K562 (cell line): ENCODE results near the gene ZNF302. TPM values are rescaled to one million over a fixed set of nuclear protein-coding genes. Genes with fewer than 3 reads are reported as not detected.

ENCODE experiments used
- ATAC-seq: fragments of 200-7000 bp; cut with Tn5 transposase; 3 replicates; pipeline ENCODE4 v1.9.1; 2020; ENCODE audit warnings: moderate library complexity
- BruUV-seq: library from RNA; stranded (reverse); fragments of 400-500 nt; replicated peaks from 2 replicates; lab custom pipeline; 2021; lab: Mats Ljungman, UMichigan
- CTCF ChIA-PET: fragments of 300-600 bp; formaldehyde crosslinking; extraction: SDS; loops from one replicate; lab custom pipeline; 2021; ENCODE audit warnings: low intra/inter-chr PET ratio; lab: Yijun Ruan, JAX
- POLR2A ChIA-PET: fragments of 300-600, 350-650 bp; sonication (Branson Sonifier 250); formaldehyde crosslinking; extraction: SDS; loops from one replicate; lab custom pipeline; 2021; ENCODE audit warnings: antibody characterized with exemption, inconsistent platforms; lab: Yijun Ruan, JAX
- DNase-seq, 4 experiments: peaks; one replicate each; pipeline versions ENCODE4 v3.0.0 to v3.0.0-alpha.2; 2011 to 2018; ENCODE audit warnings: low spot score in 3 of 4, mixed read lengths in 3 of 4; ENCODE audit errors: extremely low read depth in 1 of 4
- FAIRE-seq: peaks from 2 replicates; lab custom pipeline; 2011; peaks lifted over from hg19 to GRCh38; lab: Jason Lieb, UNC
- H2AFZ ChIP-seq: 2 replicates; pipeline ENCODE4 v1.6.0; 2011; ENCODE audit warnings: low read depth, low read length, control low read depth, inconsistent platforms
- H3K27ac ChIP-seq: fragments of 200-600 bp; 3 replicates; pipeline ENCODE4 v1.8.0; 2011; ENCODE audit warnings: low read depth, mild to moderate bottlenecking, control low read depth, inconsistent platforms, low read length, moderate library complexity, mixed read lengths; ENCODE audit errors: extremely low read depth
- H3K27me3 ChIP-seq, 2 experiments: fragments of 300-600 bp in 1 of 2; 2 replicates in 1 of 2; 3 replicates in 1 of 2; pipeline versions ENCODE4 v1.6.0 to v1.8.0; 2011; ENCODE audit warnings: inconsistent platforms in 2 of 2, low read length in 2 of 2, mild to moderate bottlenecking in 1 of 2, mixed read lengths in 1 of 2, moderate library complexity in 1 of 2; ENCODE audit not compliant: control insufficient read depth in 2 of 2, insufficient read depth in 2 of 2
- H3K36me3 ChIP-seq: fragments of 300-600 bp; 3 replicates; pipeline ENCODE4 v1.8.0; 2011; ENCODE audit warnings: mild to moderate bottlenecking, low read length, inconsistent platforms; ENCODE audit not compliant: control insufficient read depth, insufficient read depth
- H3K4me1 ChIP-seq, 2 experiments: fragments of 200-600 bp in 1 of 2; replicated peaks in 1 of 2; 2 replicates in 1 of 2; 3 replicates in 1 of 2; pipeline versions ENCODE4 v1.5.1 to v1.8.0; 2011; ENCODE audit warnings: inconsistent platforms in 2 of 2, low read length in 2 of 2, mild to moderate bottlenecking in 1 of 2, mixed read lengths in 1 of 2, moderate library complexity in 1 of 2; ENCODE audit not compliant: control insufficient read depth in 2 of 2, insufficient read depth in 2 of 2
- H3K4me2 ChIP-seq: 2 replicates; pipeline ENCODE4 v1.6.1; 2011; ENCODE audit warnings: low read length, control low read depth, inconsistent platforms, mixed read lengths; ENCODE audit not compliant: insufficient read depth
- H3K4me3 ChIP-seq: fragments of 200-600 bp; sonication (generic), shearing (Covaris generic); 2 replicates; pipeline ENCODE4 v1.5.1; 2016; ENCODE audit warnings: control low read depth, inconsistent platforms
- H3K79me2 ChIP-seq: fragments of 200-600 bp; 3 replicates; pipeline ENCODE4 v1.8.0; 2011; ENCODE audit warnings: low read length, inconsistent platforms; ENCODE audit not compliant: control insufficient read depth, insufficient read depth
- H3K9ac ChIP-seq, 2 experiments: 2 replicates each; pipeline versions ENCODE4 v1.6.0 to v1.6.1; 2011; ENCODE audit warnings: low read depth in 2 of 2, low read length in 2 of 2, control low read depth in 1 of 2, inconsistent platforms in 1 of 2, mild to moderate bottlenecking in 1 of 2, mixed read lengths in 1 of 2; ENCODE audit not compliant: insufficient read depth in 1 of 2
- H3K9me1 ChIP-seq: one replicate; pipeline ENCODE4 v1.6.0; 2011; ENCODE audit warnings: inconsistent platforms, mild to moderate bottlenecking, low read length, moderate library complexity; ENCODE audit not compliant: control insufficient read depth, insufficient read depth
- H3K9me3 ChIP-seq: replicated peaks from 2 replicates; pipeline ENCODE4 v1.5.1; 2011; ENCODE audit warnings: low read depth, low read length, inconsistent platforms; ENCODE audit not compliant: control insufficient read depth, insufficient read depth
- H4K20me1 ChIP-seq: replicated peaks from 2 replicates; pipeline ENCODE4 v1.6.1; 2011; ENCODE audit warnings: low read length, inconsistent platforms, mixed read lengths; ENCODE audit not compliant: control insufficient read depth, insufficient read depth
- CBFA2T3 ChIP-seq: fragments of 450-650 bp; IDR thresholded peaks from 2 replicates; pipeline ENCODE4 v1.6.1; 2017
- CEBPB ChIP-seq: fragments of 450-650 bp; IDR thresholded peaks from 2 replicates; pipeline ENCODE4 v1.6.1; 2016; ENCODE audit warnings: missing genetic modification characterization, missing compliant biosample characterization
- CSDE1 ChIP-seq, 2 experiments: fragments of 450-650 bp; IDR thresholded peaks; 2 replicates each; pipeline ENCODE4 v1.6.1; 2016; ENCODE audit warnings: mild to moderate bottlenecking in 1 of 2
- DPF2 ChIP-seq: fragments of 450-650 bp; IDR thresholded peaks from 2 replicates; pipeline ENCODE4 v1.6.1; 2016
- GTF2E2 ChIP-seq: fragments of 200-800 bp; sonication (Bioruptor generic); IDR thresholded peaks from 2 replicates; pipeline ENCODE4 v1.6.1; 2016; ENCODE audit warnings: missing genetic modification characterization, missing compliant biosample characterization
- KAT7 ChIP-seq: sonication (generic); formaldehyde crosslinking; IDR thresholded peaks from 2 replicates; pipeline ENCODE4 v1.8.0; 2022; ENCODE audit warnings: missing genetic modification reagents, mild to moderate bottlenecking, borderline replicate concordance
- MCM7 ChIP-seq, 2 experiments: fragments of 450-650 bp; IDR thresholded peaks; 2 replicates each; pipeline ENCODE4 v1.6.1; 2016 to 2018
- NR2C2 ChIP-seq, 2 experiments: fragments of 200-800 bp in 1 of 2; sonication (Bioruptor generic) in 1 of 2; sonication (generic) in 1 of 2; formaldehyde crosslinking in 1 of 2; IDR thresholded peaks; 2 replicates each; pipeline versions ENCODE4 v1.6.1 to v1.8.0; 2016 to 2022; ENCODE audit warnings: mild to moderate bottlenecking in 1 of 2, missing compliant biosample characterization in 1 of 2, missing genetic modification characterization in 1 of 2, missing genetic modification reagents in 1 of 2
- PML ChIP-seq: IDR thresholded peaks from 2 replicates; pipeline ENCODE4 v1.6.1; 2012; ENCODE audit warnings: low read length, inconsistent platforms
- ZBTB17 ChIP-seq: fragments of 450-650 bp; formaldehyde crosslinking; IDR thresholded peaks from 2 replicates; pipeline ENCODE4 v1.4.0; 2020; ENCODE audit warnings: mild to moderate bottlenecking
- ZFX ChIP-seq: sonication (generic); formaldehyde crosslinking; IDR thresholded peaks from 2 replicates; pipeline ENCODE4 v1.8.0; 2022; ENCODE audit warnings: mild to moderate bottlenecking, missing genetic modification reagents, moderate library complexity
- WGBS: fragments of 100-300 bp; shearing (Covaris generic); methylation state at CpG from one replicate; pipeline ENCODE4 v1.1.6; 2016; ENCODE audit warnings: low coverage, mixed read lengths; ENCODE audit not compliant: insufficient coverage; ENCODE audit errors: missing lambda C conversion rate; 5-methylcytosine and 5-hydroxymethylcytosine counted together
- in situ Hi-C: fragments of 300-500 bp; cut with MboI; formaldehyde crosslinking; loops from 4 replicates; pipeline ENCODE4 v1.15.0; 2018; ENCODE audit warnings: inconsistent platforms, mixed read lengths
- intact Hi-C: fragments of 100-400 bp; cut with micrococcal nuclease; formaldehyde crosslinking; loops from 2 replicates; pipeline ENCODE4 v1.14.2; 2022
- polyA plus RNA-seq, 8 experiments: library from polyadenylated mRNA; depleted of rRNA in 4 of 8; stranded (reverse) in 5 of 8; unstranded in 3 of 8; fragments of >200 nt; fragmentation: Nextera tagmentation in 2 of 8; fragmentation: Illumina TruSeq in 1 of 8; extraction: Ambion mirVana in 2 of 8; extraction: Trizol in 1 of 8; gene quantifications; 2 replicates each; pipeline versions ENCODE4 v1.2.1 to v1.2.3, GENCODE V29; 2011 to 2014; ENCODE audit warnings: inconsistent platforms in 1 of 8, missing spikeins in 1 of 8
- total RNA-seq, 7 experiments: library from RNA; depleted of rRNA in 6 of 7; stranded (reverse); fragments of >200 nt in 6 of 7; fragmentation: Illumina TruSeq in 2 of 7; extraction: Trizol in 2 of 7; gene quantifications; 2 replicates each; pipeline versions ENCODE4 v1.2.1 to v1.2.3, GENCODE V29; 2011 to 2021; ENCODE audit warnings: low replicate concordance in 1 of 7
- TF ChIP-seq, protein P1 (sequence below): fragments of 450-650 bp; IDR thresholded peaks from 2 replicates; pipeline ENCODE4 v1.6.1; 2016; ENCODE audit warnings: borderline replicate concordance
- TF ChIP-seq, protein P2 (sequence below): fragments of 250-450 bp; sonication (Bioruptor Pico); IDR thresholded peaks from 2 replicates; pipeline ENCODE4 v1.4.0; 2020
- TF ChIP-seq, protein P3 (sequence below): fragments of 450-650 bp; IDR thresholded peaks from 2 replicates; pipeline ENCODE4 v1.6.1; 2016; ENCODE audit warnings: missing biosample characterization, missing genetic modification characterization

Gene ZNF302
- total and polyA plus RNA-seq, 9 of the 15 experiments (the other 6 are each of a cell fraction or from before 2014, with no cell fraction given) = 0.08 to 1.0 (median 0.27) TPM; not detected in 1

DNA sequence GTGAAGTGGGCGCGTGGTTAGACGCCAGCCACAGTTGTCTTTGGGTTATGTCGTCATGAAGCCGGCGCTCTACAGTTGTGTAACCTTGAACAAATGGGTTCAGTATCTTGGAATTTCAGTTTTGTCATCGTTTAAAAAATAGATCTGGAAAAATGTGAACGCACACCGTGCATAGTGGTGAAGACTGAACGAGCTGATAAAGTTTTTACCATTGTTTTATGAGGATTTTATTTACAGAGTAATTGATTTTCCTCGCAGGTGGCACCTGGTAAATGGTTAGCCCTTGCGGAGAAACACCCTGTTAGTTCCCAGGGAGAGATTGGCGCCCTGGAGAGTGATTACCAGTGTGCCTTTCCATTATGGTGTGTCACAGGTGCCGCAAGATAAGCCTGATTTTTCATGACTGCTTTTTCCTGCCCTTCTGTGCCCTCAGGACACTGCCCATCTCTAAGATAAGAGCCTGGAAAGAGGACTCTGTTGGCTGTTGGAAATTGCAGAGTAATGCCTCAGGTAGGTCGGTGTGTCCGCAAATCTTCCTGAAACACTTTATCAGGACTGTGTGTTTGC lies 57.1 kb downstream of the ZNF302 start:
- ChIA-PET CTCF (interaction anchor here (1.0 kb wide), 1 partner anchor 278 kb away, joined by 3 read pairs; no protein-coding TSS in a partner anchor), POLR2A (no interaction called here)
- in situ Hi-C loops = no loop called here
- TSS peak; percentile 69 for BruUV-seq
- DNase-seq (peak in 2 of 4 experiments; percentile 20 to 40), FAIRE-seq (peak; percentile 80), ATAC-seq (no peak)
- Histone ChIP-seq H3K9me1 (peaks cover 6% of the 10 kb centered on the region), H3K27me3 (no peaks in the 10 kb centered on the region), H3K27ac (peak overlapping the region; percentile 93), H3K4me2 (peak overlapping the region; percentile 98), H3K79me2 (peaks cover 22% of the 10 kb centered on the region; the same call in 2 of the 3 replicates), H3K36me3 (peaks cover 16% of the 10 kb centered on the region; the same call in 2 of the 3 replicates), H3K4me3 (peak overlapping the region; percentile 52), H3K9me3 (no peaks in the 10 kb centered on the region), H2AFZ (peak overlapping the region; percentile 94), H3K9ac (peak overlapping the region; percentile 86 to 93), H3K4me1 (peaks cover 30 to 35% of the 10 kb centered on the region in 2 experiments), H4K20me1 (no peaks in the 10 kb centered on the region)
- WGBS = 3% methylated on average over 16 of the region's 16 CpGs
- intact Hi-C loops = loop anchor here (2.0 kb wide), 1 partner anchor 278 kb away; no protein-coding TSS in a partner anchor
- TF ChIP-seq KAT7 (CRISPR knock-in tag) (0 out of 2 replicates have a peak, but pooled peaks have one; percentile 68), NR2C2 (CRISPR knock-in tag; IDR thresholded peaks at IDR 0.05) (no peak; the same call in 1 of the 2 replicates), NR2C2 (tag; IDR thresholded peaks at IDR 0.05) (no peak; the same call in none of the 2 replicates), CBFA2T3 (peak; percentile 48; the same call in 1 of the 2 replicates), CSDE1 (IDR thresholded peaks at IDR 0.05) (peak in 1 of 2 experiments; percentile 88; a peak in 1 of 4 replicates), ZBTB17 (CRISPR knock-in tag) (no peak), GTF2E2 (tag) (peak; percentile 28; the same call in 1 of the 2 replicates), ZFX (CRISPR knock-in tag) (peak; percentile 82), CEBPB (tag) (peak; percentile 94), PML (no peak; the same call in 1 of the 2 replicates), MCM7 (IDR thresholded peaks at IDR 0.05) (no peak), DPF2 (0 out of 2 replicates have a peak, but pooled peaks have one; percentile 44)
- TF ChIP-seq, protein P1, sequence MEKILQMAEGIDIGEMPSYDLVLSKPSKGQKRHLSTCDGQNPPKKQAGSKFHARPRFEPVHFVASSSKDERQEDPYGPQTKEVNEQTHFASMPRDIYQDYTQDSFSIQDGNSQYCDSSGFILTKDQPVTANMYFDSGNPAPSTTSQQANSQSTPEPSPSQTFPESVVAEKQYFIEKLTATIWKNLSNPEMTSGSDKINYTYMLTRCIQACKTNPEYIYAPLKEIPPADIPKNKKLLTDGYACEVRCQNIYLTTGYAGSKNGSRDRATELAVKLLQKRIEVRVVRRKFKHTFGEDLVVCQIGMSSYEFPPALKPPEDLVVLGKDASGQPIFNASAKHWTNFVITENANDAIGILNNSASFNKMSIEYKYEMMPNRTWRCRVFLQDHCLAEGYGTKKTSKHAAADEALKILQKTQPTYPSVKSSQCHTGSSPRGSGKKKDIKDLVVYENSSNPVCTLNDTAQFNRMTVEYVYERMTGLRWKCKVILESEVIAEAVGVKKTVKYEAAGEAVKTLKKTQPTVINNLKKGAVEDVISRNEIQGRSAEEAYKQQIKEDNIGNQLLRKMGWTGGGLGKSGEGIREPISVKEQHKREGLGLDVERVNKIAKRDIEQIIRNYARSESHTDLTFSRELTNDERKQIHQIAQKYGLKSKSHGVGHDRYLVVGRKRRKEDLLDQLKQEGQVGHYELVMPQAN = peak; percentile 6; the same call in 1 of the 2 replicates
- TF ChIP-seq, protein P2, sequence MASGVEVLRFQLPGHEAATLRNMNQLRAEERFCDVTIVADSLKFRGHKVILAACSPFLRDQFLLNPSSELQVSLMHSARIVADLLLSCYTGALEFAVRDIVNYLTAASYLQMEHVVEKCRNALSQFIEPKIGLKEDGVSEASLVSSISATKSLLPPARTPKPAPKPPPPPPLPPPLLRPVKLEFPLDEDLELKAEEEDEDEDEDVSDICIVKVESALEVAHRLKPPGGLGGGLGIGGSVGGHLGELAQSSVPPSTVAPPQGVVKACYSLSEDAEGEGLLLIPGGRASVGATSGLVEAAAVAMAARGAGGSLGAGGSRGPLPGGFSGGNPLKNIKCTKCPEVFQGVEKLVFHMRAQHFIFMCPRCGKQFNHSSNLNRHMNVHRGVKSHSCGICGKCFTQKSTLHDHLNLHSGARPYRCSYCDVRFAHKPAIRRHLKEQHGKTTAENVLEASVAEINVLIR (CRISPR knock-in tag) = peak; percentile 96; the same call in 1 of the 2 replicates
- TF ChIP-seq, protein P3, sequence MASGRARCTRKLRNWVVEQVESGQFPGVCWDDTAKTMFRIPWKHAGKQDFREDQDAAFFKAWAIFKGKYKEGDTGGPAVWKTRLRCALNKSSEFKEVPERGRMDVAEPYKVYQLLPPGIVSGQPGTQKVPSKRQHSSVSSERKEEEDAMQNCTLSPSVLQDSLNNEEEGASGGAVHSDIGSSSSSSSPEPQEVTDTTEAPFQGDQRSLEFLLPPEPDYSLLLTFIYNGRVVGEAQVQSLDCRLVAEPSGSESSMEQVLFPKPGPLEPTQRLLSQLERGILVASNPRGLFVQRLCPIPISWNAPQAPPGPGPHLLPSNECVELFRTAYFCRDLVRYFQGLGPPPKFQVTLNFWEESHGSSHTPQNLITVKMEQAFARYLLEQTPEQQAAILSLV (tag) = 0 out of 2 replicates have a peak, but pooled peaks have one; percentile 47
